Omental fat pad (tissue), 4 donors: Measurements from ENCODE around the gene OR13H1. TPM values are rescaled to one million over a fixed set of nuclear protein-coding genes. Genes with fewer than 3 reads are reported as not detected.
"Not testable (repeated sequence)": the region's sequence is repeated elsewhere in the genome, so short reads cannot be mapped to it uniquely, and the experiment has no call there.

Experiments used
- ATAC-seq: fragments of 150-250 bp; one replicate; pipeline ENCODE4 v1.9.1; 2016; ENCODE audit warnings: mild to moderate bottlenecking, moderate library complexity; ENCODE audit not compliant: low FRiP score
- DNase-seq: peaks from one replicate; pipeline ENCODE4 v3.0.0-alpha.2; 2019; ENCODE audit warnings: low spot score
- CTCF ChIP-seq, 3 donors: fragments of 450-650 bp; IDR thresholded peaks; one replicate each; pipeline ENCODE4 v1.5.1; 2016 to 2017; ENCODE audit warnings: antibody characterized with exemption in 3 of 3, mild to moderate bottlenecking in 3 of 3, moderate library complexity in 2 of 3
- total RNA-seq, 4 donors: library from RNA; depleted of rRNA; stranded (reverse); fragments of >200 nt; gene quantifications; one replicate each; pipeline ENCODE4 v1.1.0, GENCODE V29; 2016

OR13H1 gene
- not detected for total RNA-seq

DNA sequence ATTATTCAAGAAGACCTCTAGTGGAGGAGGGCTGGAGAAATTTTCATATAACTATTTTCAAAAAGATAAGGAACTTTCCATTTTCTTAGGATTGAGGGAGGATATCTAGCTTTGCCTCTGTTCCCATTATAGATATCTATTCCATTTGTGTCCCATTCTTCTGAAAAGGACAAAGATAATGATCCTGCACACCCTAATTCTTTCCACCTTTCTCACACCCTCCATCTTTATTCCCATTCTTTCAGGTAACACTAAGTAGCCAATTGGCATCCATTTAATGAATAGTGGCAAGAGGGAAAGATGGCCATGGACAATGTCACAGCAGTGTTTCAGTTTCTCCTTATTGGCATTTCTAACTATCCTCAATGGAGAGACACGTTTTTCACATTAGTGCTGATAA lies at the start of gene OR13H1:
TSS of gene OR13H1 (plus strand) at position 301 of the 400 bp plus-strand sequence. CDS start at position 301, 0 bp downstream.
- no peak for TF ChIP-seq CTCF (IDR thresholded peaks at IDR 0.05)
- no peak for DNase-seq
- ATAC-seq, result no peak

DNA sequence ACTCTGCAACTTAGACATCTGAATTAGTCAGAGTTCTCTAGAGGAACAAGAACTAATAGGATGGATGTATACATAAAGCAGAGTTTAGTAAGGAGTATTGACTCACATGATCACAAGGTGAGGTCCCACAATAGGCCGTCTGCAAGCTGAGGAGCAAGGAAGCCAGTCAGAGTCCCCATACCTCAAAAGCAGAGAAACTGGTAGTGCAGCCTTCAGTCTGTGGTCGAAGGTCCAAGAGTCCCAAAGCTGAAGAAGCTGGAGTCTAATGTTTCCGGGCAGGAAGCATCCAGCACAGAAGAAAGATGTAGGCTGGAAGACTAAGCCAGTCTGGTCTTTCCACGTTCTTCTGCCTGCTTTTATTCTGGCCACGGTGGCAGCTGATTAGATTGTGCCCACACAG lies 42.3 kb upstream of the OR13H1 start:
- not testable (repeated sequence) for DNase-seq, ATAC-seq

- no peak for TF ChIP-seq CTCF (IDR thresholded peaks at IDR 0.05)
- DNase-seq (no peak), ATAC-seq (no peak)
Measured at GRCh38 chrX:131513159-131513914, 30.5 kb upstream of the OR13H1 start.

DNA sequence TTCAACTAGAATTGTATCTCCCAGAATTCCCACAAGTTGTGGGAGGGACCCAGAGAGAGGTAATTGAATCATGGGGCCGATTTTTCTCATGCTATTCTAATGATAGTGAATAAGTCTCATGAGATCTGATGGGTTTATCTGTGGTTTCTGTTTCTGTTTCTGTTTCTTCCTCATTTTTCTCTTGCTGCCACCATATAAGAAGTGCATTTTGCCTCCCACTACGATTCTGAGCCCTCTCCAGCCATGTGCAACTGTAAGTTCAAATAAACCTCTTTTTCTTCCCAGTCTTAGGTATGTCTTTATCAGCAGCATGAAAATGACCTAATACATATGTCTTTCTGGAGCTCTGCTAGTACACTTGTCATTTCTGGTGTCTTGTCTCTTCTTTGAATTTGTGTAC lies 22.1 kb upstream of the OR13H1 start:
- ATAC-seq (no peak), DNase-seq (no peak)
- no peak for TF ChIP-seq CTCF (IDR thresholded peaks at IDR 0.05)

DNA sequence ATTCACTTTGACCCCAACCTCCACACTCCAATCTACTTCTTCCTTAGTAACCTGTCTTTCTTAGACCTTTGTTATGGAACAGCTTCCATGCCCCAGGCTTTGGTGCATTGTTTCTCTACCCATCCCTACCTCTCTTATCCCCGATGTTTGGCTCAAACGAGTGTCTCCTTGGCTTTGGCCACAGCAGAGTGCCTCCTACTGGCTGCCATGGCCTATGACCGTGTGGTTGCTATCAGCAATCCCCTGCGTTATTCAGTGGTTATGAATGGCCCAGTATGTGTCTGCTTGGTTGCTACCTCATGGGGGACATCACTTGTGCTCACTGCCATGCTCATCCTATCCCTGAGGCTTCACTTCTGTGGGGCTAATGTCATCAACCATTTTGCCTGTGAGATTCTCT lies 344 bp downstream of the OR13H1 start:
- ATAC-seq, result no peak
- DNase-seq, result no peak
- TF ChIP-seq CTCF (IDR thresholded peaks at IDR 0.05), result no peak

GRCh38 chrX:131549011-131549410 lies 5.1 kb downstream of the OR13H1 start:
- no peak for TF ChIP-seq CTCF (IDR thresholded peaks at IDR 0.05)
- no peak for ATAC-seq
- no peak for DNase-seq

DNA sequence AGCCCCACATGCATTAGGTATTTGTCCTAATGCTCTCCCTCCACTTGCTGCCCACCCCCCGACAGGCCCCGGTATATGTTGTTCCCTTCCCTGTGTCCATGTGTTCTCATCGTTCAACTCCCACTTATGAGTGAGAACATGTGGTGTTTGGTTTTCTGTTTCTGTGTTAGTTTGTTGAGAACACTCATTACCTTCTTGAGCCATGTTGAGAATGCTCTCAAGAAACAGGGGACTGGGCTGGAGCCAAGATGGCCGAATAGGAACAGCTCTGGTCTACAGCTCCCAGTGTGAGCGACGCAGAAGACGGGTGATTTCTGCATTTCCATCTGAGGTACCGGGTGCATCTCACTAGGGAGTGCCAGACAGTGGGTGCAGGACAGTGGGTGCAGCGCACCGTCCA lies 8.6 kb downstream of the OR13H1 start:
- ATAC-seq, DNase-seq: not testable (repeated sequence)

DNA sequence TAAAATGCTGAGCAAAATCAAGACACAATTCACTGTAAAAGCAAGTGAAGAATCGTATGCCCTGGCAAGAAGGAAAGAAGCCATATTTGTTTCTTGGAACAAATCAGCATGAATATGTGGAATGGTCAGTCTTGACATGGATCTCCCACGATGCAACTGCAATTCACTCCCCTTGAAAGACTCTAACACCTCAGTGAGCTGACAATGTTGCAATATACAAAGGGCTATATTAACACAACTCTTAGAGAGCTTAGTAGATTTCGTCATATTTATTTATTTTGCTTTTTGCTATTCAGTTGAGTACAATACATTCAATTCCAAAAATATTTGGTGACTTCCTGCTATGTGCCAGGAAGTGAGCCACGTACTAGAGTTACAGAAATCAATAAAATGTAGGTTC lies 14.7 kb downstream of the OR13H1 start:
- DNase-seq (no peak), ATAC-seq (no peak)
- no peak for TF ChIP-seq CTCF (IDR thresholded peaks at IDR 0.05)
